ENCODE measurements around the gene PARD6B. TPM values are rescaled to one million over a fixed set of nuclear protein-coding genes. Genes with fewer than 3 reads are reported as not detected.

The PARD6B gene
- total RNA-seq, 1 experiment from 2014 or later = 153 TPM

- CTCF ChIA-PET = no interaction called here
- POLR2A ChIA-PET = interaction anchor here (0.7 kb wide), 1 partner anchor 10 kb away, joined by 4 read pairs; no protein-coding TSS in a partner anchor
- DNase-seq = peak in 1 of 2 experiments; percentile 38
- no peaks in the 10 kb centered on the region for H3K27me3 Mint-ChIP-seq (ENCODE audit: insufficient read depth, unreplicated experiment)
- peaks cover 79% of the 10 kb centered on the region for H3K4me1 ChIP-seq
- H3K4me3 Mint-ChIP-seq (ENCODE audit: unreplicated experiment) = peak overlapping the region; percentile 78
- peak overlapping the region; percentile 100 for H3K27ac Mint-ChIP-seq (ENCODE audit: unreplicated experiment)
- 0 out of 2 replicates have a peak, but pooled peaks cover 1% of the 10 kb centered on the region for H3K36me3 ChIP-seq (ENCODE audit: control insufficient read depth, insufficient read depth, low read length)
- intact Hi-C loops (cut with micrococcal nuclease; ENCODE audit: unreplicated experiment) = no loop called here
- H3K27me3 ChIP-seq (replicated peaks; ENCODE audit: control insufficient read depth, insufficient read depth, low read length) = no peaks in the 10 kb centered on the region
- BruUV-seq (replicated peaks) = no TSS peak
- H3K4me1 Mint-ChIP-seq (ENCODE audit: low read depth, unreplicated experiment) = peaks cover 70% of the 10 kb centered on the region
- no peaks in the 10 kb centered on the region for H3K9me3 ChIP-seq
- TF ChIP-seq CTCF (IDR thresholded peaks at IDR 0.05; ENCODE audit: insufficient read depth in 1 of 2, low read depth in 1 of 2, low read length in 1 of 2, severe bottlenecking in 1 of 2, unreplicated experiment in 1 of 2) = no peak
- H3K9me3 Mint-ChIP-seq (ENCODE audit: unreplicated experiment) = no peaks in the 10 kb centered on the region
- peaks cover 81% of the 10 kb centered on the region for H3K36me3 Mint-ChIP-seq (ENCODE audit: insufficient read depth, unreplicated experiment)
- H3K4me3 ChIP-seq (ENCODE audit: low read depth, low read length) = no peak overlapping the region
These were observed 27.6 kb downstream of the PARD6B start for GRCh38 chr20:50758992-50759391.

GRCh38 chr20:50759678-50760077 lies 28.3 kb downstream of the PARD6B start:
- DNase-seq = peak in 1 of 2 experiments; percentile 23
- no TSS peak for BruUV-seq (replicated peaks)
- Mint-ChIP-seq H3K27ac (ENCODE audit: unreplicated experiment) (peak overlapping the region; percentile 100), H3K36me3 (ENCODE audit: insufficient read depth, unreplicated experiment) (peaks cover 80% of the 10 kb centered on the region), H3K9me3 (ENCODE audit: unreplicated experiment) (no peaks in the 10 kb centered on the region), H3K4me1 (ENCODE audit: low read depth, unreplicated experiment) (peaks cover 77% of the 10 kb centered on the region), H3K4me3 (ENCODE audit: unreplicated experiment) (peak overlapping the region; percentile 78), H3K27me3 (ENCODE audit: insufficient read depth, unreplicated experiment) (no peaks in the 10 kb centered on the region)
- Histone ChIP-seq H3K4me3 (ENCODE audit: low read depth, low read length) (no peak overlapping the region), H3K9me3 (no peaks in the 10 kb centered on the region), H3K27me3 (replicated peaks; ENCODE audit: control insufficient read depth, insufficient read depth, low read length) (no peaks in the 10 kb centered on the region), H3K36me3 (ENCODE audit: control insufficient read depth, insufficient read depth, low read length) (0 out of 2 replicates have a peak, but pooled peaks cover 1% of the 10 kb centered on the region), H3K4me1 (peaks cover 85% of the 10 kb centered on the region)
- TF ChIP-seq CTCF (IDR thresholded peaks at IDR 0.05; ENCODE audit: insufficient read depth in 1 of 2, low read depth in 1 of 2, low read length in 1 of 2, severe bottlenecking in 1 of 2, unreplicated experiment in 1 of 2) = no peak
- POLR2A ChIA-PET = interaction anchor here (0.7 kb wide), 1 partner anchor 10 kb away, joined by 4 read pairs; no protein-coding TSS in a partner anchor
- intact Hi-C loops (cut with micrococcal nuclease; ENCODE audit: unreplicated experiment) = loop anchor here (10.0 kb wide), 1 partner anchor 565 kb away; the partner anchor contains the start of gene CEBPB
- CTCF ChIA-PET = interaction anchor here (2.0 kb wide), 1 partner anchor 31 kb away, joined by 6 read pairs; no protein-coding TSS in a partner anchor

GRCh38 chr20:50762045-50762422 lies 30.7 kb downstream of the PARD6B start:
- no peak for TF ChIP-seq CTCF (IDR thresholded peaks at IDR 0.05; ENCODE audit: insufficient read depth in 1 of 2, low read depth in 1 of 2, low read length in 1 of 2, severe bottlenecking in 1 of 2, unreplicated experiment in 1 of 2)
- Mint-ChIP-seq H3K27me3 (ENCODE audit: insufficient read depth, unreplicated experiment) (no peaks in the 10 kb centered on the region), H3K27ac (ENCODE audit: unreplicated experiment) (peak overlapping the region; percentile 100), H3K9me3 (ENCODE audit: unreplicated experiment) (no peaks in the 10 kb centered on the region), H3K4me3 (ENCODE audit: unreplicated experiment) (peak overlapping the region; percentile 78), H3K4me1 (ENCODE audit: low read depth, unreplicated experiment) (peaks cover 82% of the 10 kb centered on the region), H3K36me3 (ENCODE audit: insufficient read depth, unreplicated experiment) (peaks cover 60% of the 10 kb centered on the region)
- Histone ChIP-seq H3K36me3 (ENCODE audit: control insufficient read depth, insufficient read depth, low read length) (no peaks in the 10 kb centered on the region), H3K4me3 (ENCODE audit: low read depth, low read length) (no peak overlapping the region), H3K9me3 (no peaks in the 10 kb centered on the region), H3K27me3 (replicated peaks; ENCODE audit: control insufficient read depth, insufficient read depth, low read length) (no peaks in the 10 kb centered on the region), H3K4me1 (peaks cover 87% of the 10 kb centered on the region)
- ChIA-PET POLR2A (interaction anchor here (0.6 to 2.3 kb wide), 10 partner anchors 12 to 1152 kb away, joined by 3 to 21 read pairs (median 4); partner anchors contain the start of gene PARD6B), CTCF (interaction anchor here (0.6 to 2.2 kb wide), 13 partner anchors 12 to 542 kb away, joined by 3 to 18 read pairs (median 4); partner anchors contain the start of gene ADNP)
- BruUV-seq (replicated peaks) = TSS peak; percentile 93
- DNase-seq = peak in 1 of 2 experiments; percentile 62
- intact Hi-C loops (cut with micrococcal nuclease; ENCODE audit: unreplicated experiment) = loop anchor here (10.0 kb wide), 1 partner anchor 567 kb away; the partner anchor contains the start of gene CEBPB
